ENCODE measurements around the gene CRTC1. TPM values are rescaled to one million over a fixed set of nuclear protein-coding genes. Genes with fewer than 3 reads are reported as not detected.

The CRTC1 gene
- total RNA-seq, 1 experiment from 2014 or later: 1.4 TPM

- DNase-seq (ENCODE audit: low spot score): no peak
These were observed 97.6 kb downstream of the CRTC1 start for GRCh38 chr19:18781047-18781600.

GRCh38 chr19:18781885-18782527 lies 98.5 kb downstream of the CRTC1 start:
- DNase-seq (ENCODE audit: low spot score): no peak

- no peak for DNase-seq (ENCODE audit: low spot score)
These were observed 99.2 kb downstream of the CRTC1 start for GRCh38 chr19:18782559-18783225.

- no peak for DNase-seq (ENCODE audit: low spot score)
These were observed 100.7 kb downstream of the CRTC1 start for GRCh38 chr19:18783958-18784785.

GRCh38 chr19:18784786-18785120 lies 101.3 kb downstream of the CRTC1 start:
- no peak for DNase-seq (ENCODE audit: low spot score)

- DNase-seq (ENCODE audit: low spot score): no peak
These were observed 102.0 kb downstream of the CRTC1 start for GRCh38 chr19:18785179-18786124.

GRCh38 chr19:18788529-18789421 lies 105.3 kb downstream of the CRTC1 start:
- no peak for DNase-seq (ENCODE audit: low spot score)

- no peak for DNase-seq (ENCODE audit: low spot score)
These were observed 106.0 kb downstream of the CRTC1 start for GRCh38 chr19:18789422-18789869.

GRCh38 chr19:18789883-18790565 lies 106.5 kb downstream of the CRTC1 start:
- DNase-seq (ENCODE audit: low spot score): no peak

- no peak for DNase-seq (ENCODE audit: low spot score)
These were observed 107.3 kb downstream of the CRTC1 start, which contains the start of gene COMP for GRCh38 chr19:18790566-18791314. Gene COMP, minus strand, starts transcription at chr19:18791305. Its CDS starts 36 bp downstream, at chr19:18791269.

GRCh38 chr19:18791315-18791678 lies 107.8 kb downstream of the CRTC1 start:
- DNase-seq (ENCODE audit: low spot score): no peak

- DNase-seq (ENCODE audit: low spot score): no peak
These were observed 109.2 kb downstream of the CRTC1 start for GRCh38 chr19:18792661-18793060.

GRCh38 chr19:18793144-18794028 lies 109.9 kb downstream of the CRTC1 start:
- DNase-seq (ENCODE audit: low spot score): no peak

GRCh38 chr19:18794029-18794313 lies 110.5 kb downstream of the CRTC1 start:
- DNase-seq (ENCODE audit: low spot score): no peak

GRCh38 chr19:18794692-18795091 lies 111.2 kb downstream of the CRTC1 start:
- DNase-seq (ENCODE audit: low spot score): no peak

GRCh38 chr19:18795540-18795939 lies 112.1 kb downstream of the CRTC1 start:
- DNase-seq (ENCODE audit: low spot score): no peak

GRCh38 chr19:18796239-18796638 lies 112.8 kb downstream of the CRTC1 start:
- peak; percentile 44 for DNase-seq (ENCODE audit: low spot score)

All from A172 (cell line).